Pulmonary artery endothelial cell (primary cell): ENCODE data around the gene FLT3. TPM values are rescaled to one million over a fixed set of nuclear protein-coding genes. Genes with fewer than 3 reads are reported as not detected.
A peak's percentile ranks its signal among the peaks of the same experiment; 100 is the strongest.
"Not testable (repeated sequence)": the region's sequence is repeated elsewhere in the genome, so short reads cannot be mapped to it uniquely, and the experiment has no call there.

ENCODE experiments used
- DNase-seq: peaks from one replicate; pipeline ENCODE4 v3.0.0-alpha.2; 2011; ENCODE audit warnings: low read depth, low spot score
- total RNA-seq: library from RNA; depleted of rRNA; stranded (reverse); fragments of >200 nt; gene quantifications from 2 replicates; pipeline ENCODE4 v1.2.3, GENCODE V29; 2014

Gene FLT3
- total RNA-seq, 1 donor from 2014 or later: not detected

GRCh38 chr13:28044608-28045007, 55.8 kb downstream of the FLT3 start:
- DNase-seq: no peak

GRCh38 chr13:28043224-28043623, 57.2 kb downstream of the FLT3 start:
- DNase-seq: no peak

- DNase-seq: no peak
Measured at GRCh38 chr13:28041501-28041900, 58.9 kb downstream of the FLT3 start.

GRCh38 chr13:28041031-28041461, 59.3 kb downstream of the FLT3 start:
- peak; percentile 44 for DNase-seq

GRCh38 chr13:28037399-28037798, 63.0 kb downstream of the FLT3 start:
- DNase-seq: no peak

- DNase-seq: no peak
Measured at GRCh38 chr13:28035146-28035782, 65.1 kb downstream of the FLT3 start.

- no peak for DNase-seq
Measured at GRCh38 chr13:28033894-28034655, 66.3 kb downstream of the FLT3 start.

- not testable (repeated sequence) for DNase-seq
Measured at GRCh38 chr13:28032438-28032837, 67.9 kb downstream of the FLT3 start.

GRCh38 chr13:28031896-28032288, 68.5 kb downstream of the FLT3 start:
- DNase-seq: no peak

- no peak for DNase-seq
Measured at GRCh38 chr13:28031220-28031895, 69.0 kb downstream of the FLT3 start.

GRCh38 chr13:28027607-28028364, 72.6 kb downstream of the FLT3 start:
- DNase-seq: no peak

- no peak for DNase-seq
Measured at GRCh38 chr13:28027071-28027470, 73.3 kb downstream of the FLT3 start.

- no peak for DNase-seq
Measured at GRCh38 chr13:28026508-28026907, 73.9 kb downstream of the FLT3 start.

GRCh38 chr13:28022848-28023518, 77.4 kb downstream of the FLT3 start:
- no peak for DNase-seq

GRCh38 chr13:28014301-28014700, 86.1 kb downstream of the FLT3 start:
- DNase-seq: no peak

GRCh38 chr13:28013482-28013881, 86.9 kb downstream of the FLT3 start:
- DNase-seq: no peak

- DNase-seq: no peak
Measured at GRCh38 chr13:28012896-28013295, 87.5 kb downstream of the FLT3 start.

GRCh38 chr13:28012383-28012782, 88.0 kb downstream of the FLT3 start:
- DNase-seq: no peak

GRCh38 chr13:28010046-28010445, 90.3 kb downstream of the FLT3 start:
- DNase-seq: no peak

- DNase-seq: not testable (repeated sequence)
Measured at GRCh38 chr13:28005016-28005415, 95.4 kb downstream of the FLT3 start.
